ENCODE results near the gene IFT52.
"Not testable (repeated sequence)": the region's sequence is repeated elsewhere in the genome, so short reads cannot be mapped to it uniquely, and the experiment has no call there.

IFT52 gene

DNA sequence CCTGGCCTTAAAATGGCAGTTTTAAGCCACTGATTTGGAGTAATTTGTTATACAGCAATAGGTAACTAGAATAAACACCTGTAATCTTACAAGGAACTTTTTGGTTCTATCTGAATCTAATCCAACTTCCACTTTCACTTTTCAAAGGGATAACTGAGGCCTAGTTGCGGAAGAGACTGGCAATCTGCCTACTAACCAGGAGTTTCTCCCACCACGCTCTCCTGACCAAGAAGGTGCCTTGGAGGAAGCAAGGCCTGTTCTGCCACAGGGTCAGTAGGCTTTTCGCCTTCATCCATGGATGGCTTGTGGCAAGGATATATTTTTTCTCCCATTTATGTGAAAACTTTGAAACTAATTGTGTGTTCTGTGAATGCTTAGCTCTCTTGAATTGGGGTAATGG lies 63.2 kb downstream of the IFT52 start:
- no peak for DNase-seq

- not testable (repeated sequence) for DNase-seq
Observed at GRCh38 chr20:43655176-43655575, 64.4 kb downstream of the IFT52 start.

DNA sequence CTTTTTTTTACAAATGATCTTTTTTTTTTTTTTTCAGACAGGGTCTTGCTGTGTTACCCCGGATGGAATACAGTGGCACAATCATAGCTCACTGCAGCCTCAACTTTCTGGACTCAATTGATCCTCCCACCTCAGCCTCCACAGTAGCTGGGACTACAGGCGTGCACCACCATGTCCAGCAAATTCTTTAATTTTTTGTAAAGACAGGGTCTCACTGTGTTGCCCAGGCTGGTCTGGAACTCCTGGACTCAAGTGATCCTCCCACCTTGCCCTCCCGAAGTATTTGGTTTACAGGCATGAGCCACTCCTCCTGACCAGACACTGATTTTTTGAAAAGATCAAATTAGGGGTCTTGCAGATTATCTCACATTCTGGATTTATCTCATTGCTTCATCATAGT lies 65.2 kb downstream of the IFT52 start:
- no peak for DNase-seq

DNA sequence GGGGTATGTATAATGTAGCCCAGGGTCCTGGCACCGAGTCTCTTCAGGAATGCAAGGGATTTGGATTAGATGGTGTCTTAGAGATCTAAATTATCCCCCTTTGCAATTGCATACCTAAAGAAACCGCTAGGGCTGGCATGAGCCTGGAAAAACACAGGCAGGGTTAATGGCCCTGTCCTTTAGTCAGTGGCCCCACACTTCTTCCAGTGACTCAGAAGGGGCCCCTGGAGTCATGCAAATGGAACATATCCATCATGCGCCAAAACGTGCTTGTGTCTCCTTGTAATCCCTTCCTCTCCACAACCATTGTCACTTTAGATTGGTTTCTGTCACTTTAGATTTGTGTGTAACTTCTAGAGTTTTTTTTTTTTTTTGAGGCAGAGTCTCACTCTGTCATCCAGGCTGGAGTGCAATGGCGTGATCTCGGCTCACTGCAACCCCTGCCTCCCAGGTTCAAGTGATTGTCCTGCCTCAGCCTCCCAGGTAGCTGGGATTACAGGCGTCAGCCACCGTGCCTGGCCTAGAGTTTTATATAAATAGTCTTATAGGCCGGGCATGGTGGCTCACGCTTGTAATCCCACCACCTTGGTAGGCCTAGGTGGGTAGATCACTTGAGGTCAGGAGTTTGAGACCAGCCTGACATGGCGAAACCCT lies 67.5 kb downstream of the IFT52 start:
- DNase-seq, result peak; percentile 78

DNA sequence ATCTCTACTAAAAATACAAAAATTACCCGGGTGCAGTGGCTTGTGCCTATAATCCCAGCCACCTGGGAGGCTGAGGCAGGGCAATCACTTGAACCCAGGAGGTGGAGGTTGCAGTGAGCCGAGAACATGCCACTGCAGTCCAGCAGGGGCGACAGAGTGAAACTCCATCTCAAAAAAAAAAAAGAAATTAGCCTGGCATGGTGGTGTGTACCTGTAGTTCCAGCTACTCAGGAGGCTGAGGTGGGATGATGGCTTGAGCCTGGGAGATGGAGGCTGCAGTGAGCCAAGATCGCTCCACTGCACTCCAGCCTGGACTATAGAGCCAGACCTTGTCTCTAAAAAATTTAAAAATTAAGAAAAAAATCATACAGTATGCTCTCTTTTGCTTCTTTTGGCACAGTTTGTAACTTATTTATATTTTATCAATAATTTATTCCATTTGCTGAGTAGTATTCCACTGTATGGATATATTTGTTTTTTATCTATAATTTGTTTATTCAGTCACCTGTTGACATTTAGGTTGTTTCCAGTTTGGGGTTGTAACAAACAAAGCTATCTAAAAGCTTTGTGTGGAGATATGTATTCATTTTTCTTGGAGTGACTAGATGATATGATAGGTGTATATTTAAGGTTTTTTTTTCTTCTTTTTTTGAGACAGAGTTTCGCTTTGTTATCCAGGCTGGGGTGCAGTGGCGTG lies 68.1 kb downstream of the IFT52 start:
- peak; percentile 14 for DNase-seq

- no peak for DNase-seq
Observed at GRCh38 chr20:43662943-43663655, 72.4 kb downstream of the IFT52 start.

GRCh38 chr20:43665466-43666176 lies 74.9 kb downstream of the IFT52 start:
- DNase-seq, result no peak

GRCh38 chr20:43666376-43667328 lies 75.9 kb downstream of the IFT52 start, which contains the start of gene MYBL2:
Gene MYBL2, plus strand, starts transcription at chr20:43667114. Its CDS starts 170 bp downstream, at chr20:43667284.
- peak; percentile 77 for DNase-seq

- DNase-seq, result peak; percentile 50
Observed at GRCh38 chr20:43667341-43668132, 76.8 kb downstream of the IFT52 start.

GRCh38 chr20:43669332-43669731 lies 78.6 kb downstream of the IFT52 start:
- no peak for DNase-seq

GRCh38 chr20:43670423-43670822 lies 79.7 kb downstream of the IFT52 start:
- no peak for DNase-seq

- DNase-seq, result no peak
Observed at GRCh38 chr20:43676368-43676767, 85.6 kb downstream of the IFT52 start.

DNA sequence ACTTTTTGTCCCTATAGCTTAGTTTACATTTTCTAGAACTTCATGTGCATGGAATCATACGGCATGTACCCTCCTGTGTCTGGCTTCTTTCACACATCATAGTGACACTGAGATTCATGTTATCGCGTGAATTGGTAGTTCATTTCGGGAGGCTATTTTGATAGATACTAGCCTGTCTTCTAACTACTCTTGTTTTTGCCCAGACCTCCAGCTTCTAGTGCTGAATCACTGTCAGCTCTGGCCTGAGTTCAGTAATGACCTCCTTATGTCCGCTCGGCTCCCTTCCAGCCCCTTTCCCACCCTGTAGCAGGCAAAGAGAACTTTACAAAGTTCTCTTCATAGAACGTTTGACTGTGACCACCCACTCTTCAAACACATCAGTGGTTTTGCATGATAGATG lies 90.2 kb downstream of the IFT52 start:
- no peak for DNase-seq

DNA sequence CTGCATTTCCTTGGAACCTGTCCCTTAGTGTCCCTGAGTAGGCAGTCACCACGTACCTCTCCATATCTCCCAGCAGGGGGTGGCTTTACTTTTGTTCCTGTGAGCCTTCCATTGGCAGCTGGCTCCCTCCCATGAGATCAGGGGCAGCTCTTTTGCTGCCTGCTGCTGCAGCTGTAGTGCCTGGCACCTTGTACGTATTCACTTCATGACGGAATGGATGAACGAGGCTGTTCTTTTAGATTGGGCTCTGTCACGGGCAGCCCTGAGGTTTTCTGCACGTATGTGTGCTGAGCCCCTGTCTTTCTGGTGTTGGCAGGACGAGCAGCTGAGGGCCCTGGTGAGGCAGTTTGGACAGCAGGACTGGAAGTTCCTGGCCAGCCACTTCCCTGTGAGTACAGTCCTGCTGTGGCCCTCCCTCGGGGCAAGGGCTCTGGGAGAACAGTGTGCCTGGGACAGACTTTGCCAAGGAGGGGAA lies 90.8 kb downstream of the IFT52 start:
- DNase-seq, result no peak

DNA sequence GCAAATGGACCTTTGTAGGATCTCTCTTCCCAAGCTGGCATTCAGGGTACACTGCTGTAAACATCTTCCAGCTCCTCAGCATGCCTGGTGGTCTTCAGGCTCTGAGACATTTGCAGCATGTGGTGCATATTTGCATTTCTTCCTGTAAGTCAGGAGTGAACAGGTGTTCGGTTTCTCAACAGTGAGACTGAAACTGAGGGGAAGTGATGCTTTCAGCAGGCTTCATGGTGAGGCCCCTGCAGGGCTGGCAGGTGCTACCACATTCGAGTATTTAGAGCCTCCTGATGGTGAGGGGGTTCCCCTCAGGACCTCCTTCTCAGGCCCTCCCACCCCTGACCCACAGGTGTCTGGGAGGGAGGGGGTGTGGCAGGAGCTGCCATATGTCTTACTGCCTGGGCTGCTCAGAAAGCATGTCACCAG lies 91.3 kb downstream of the IFT52 start:
- DNase-seq, result no peak

- no peak for DNase-seq
Observed at GRCh38 chr20:43682446-43682845, 91.7 kb downstream of the IFT52 start.

- DNase-seq, result no peak
Observed at GRCh38 chr20:43686820-43687219, 96.1 kb downstream of the IFT52 start.

GRCh38 chr20:43689165-43689564 lies 98.4 kb downstream of the IFT52 start:
- no peak for DNase-seq

- no peak for DNase-seq
Observed at GRCh38 chr20:43690943-43691598, 100.3 kb downstream of the IFT52 start.

- peak; percentile 76 for DNase-seq
Observed at GRCh38 chr20:43691928-43692524, 101.3 kb downstream of the IFT52 start.

All from stimulated activated CD4-positive, alpha-beta T cell treated with anti-CD3 and anti-CD28 coated beads, Interleukin-15, amount 100 ng/mL, for 24 hours (primary cell).